HG02885 (cell line): ENCODE results near the gene MAGI1.

Experiments used
- ATAC-seq: cut with Tn5 transposase; IDR thresholded peaks from one replicate; pipeline ENCODE4 v1.9.1; 2021; ENCODE audit warnings: mild to moderate bottlenecking; ENCODE audit not compliant: unreplicated experiment, poor library complexity

The MAGI1 gene

GRCh38 chr3:65701516-65701915, 337.2 kb downstream of the MAGI1 start:
- no peak for ATAC-seq

DNA sequence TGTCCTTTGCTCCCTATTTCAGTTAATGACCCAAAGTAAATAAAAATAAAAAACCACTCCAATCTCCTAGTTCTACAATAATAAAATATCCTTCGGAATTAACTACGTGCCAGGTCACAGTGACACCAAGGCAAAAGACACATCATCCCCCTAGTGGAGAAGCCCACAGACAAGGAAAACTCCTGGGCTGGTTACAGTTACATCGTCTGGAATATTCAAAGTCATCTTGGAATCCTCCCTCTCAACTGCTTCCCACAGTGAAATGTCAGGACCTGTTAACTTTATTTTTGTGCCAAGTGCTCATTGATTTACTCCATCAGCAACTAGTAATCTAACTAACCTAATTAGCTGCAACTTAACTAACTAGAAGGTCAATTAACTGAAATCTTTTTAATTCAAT, 349.3 kb downstream of the MAGI1 start:
- ATAC-seq, result no peak

DNA sequence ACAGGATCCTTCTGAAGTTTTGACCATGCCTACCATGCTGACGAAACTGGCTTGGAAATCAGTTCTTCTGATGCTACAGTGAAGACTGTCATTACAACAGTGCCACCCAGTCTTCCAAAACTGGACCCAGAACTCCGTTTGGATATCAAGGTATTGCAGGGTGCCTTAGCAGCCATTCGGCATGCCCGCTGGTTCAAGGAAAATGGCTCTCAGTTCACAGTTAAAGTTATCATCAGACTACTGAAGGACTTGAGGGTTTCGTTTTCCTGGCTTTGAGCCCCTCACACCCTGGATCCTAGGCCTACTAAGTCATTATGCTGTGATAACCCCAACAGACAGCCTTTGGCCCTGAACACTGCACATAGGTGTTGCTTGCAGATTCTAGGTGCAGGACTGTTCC, 351.0 kb downstream of the MAGI1 start:
- no peak for ATAC-seq

GRCh38 chr3:65685621-65686235, 353.0 kb downstream of the MAGI1 start:
- no peak for ATAC-seq

DNA sequence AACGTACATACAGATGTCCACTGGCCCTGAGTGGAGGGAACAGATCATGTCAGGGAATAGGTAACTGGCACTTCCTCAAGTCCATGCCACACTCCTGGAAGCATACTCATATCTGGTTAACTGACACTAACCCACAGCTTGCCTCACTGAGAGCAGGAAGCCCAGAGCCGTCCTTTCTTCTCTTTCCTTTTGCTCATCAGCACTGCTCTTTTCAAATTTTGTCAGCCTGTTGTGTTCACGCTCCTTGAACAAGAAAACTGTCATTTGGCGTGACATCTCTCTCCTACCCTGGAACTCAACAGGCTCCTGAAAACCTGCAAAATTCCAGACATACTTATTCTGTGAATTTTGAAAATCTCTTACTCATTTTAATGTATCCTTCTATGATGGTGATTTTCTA, 360.2 kb downstream of the MAGI1 start:
- ATAC-seq, result no peak

DNA sequence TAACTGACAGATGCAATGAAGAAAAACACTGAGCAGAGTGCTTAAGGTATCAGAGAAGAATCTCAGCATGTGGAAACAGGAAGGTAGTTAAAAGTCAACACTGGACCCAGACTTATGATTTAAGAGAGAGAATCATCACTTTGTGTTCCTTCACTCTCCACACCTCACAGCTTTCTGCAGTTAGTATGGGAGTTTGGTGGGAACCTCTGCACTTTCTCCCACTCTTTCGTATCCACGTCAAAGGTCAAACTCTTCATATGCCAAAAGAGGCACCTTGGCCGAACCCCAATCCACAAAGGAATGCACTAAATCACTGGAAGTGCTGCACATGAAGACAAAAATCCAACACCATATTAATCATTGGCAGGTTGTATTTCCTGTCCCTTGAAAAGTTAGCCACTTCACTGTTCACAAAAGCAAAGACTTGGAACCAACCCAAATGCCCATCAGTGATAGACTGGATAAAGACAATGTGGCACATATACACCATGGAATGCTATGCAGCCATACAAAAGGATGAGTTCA, 361.2 kb downstream of the MAGI1 start:
- no peak for ATAC-seq

DNA sequence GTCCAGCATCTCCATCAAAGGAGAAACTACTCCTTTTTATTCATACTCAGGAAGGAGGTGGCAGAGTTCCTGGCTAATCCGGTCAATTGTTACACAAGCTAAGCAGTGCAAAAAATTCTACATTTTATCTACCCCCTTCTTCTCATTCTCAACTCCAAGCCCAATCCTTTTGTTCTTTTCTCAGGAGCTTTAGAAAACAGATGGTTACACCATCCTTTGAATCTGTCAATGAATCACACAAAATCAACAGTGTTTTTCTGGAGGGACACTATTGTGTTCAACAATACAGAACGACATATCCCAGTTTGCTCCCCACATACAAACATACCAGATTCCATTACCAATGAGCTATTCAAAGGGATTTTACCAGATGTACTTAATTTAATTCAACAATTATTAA, 362.1 kb downstream of the MAGI1 start:
- no peak for ATAC-seq

GRCh38 chr3:65675011-65675410, 363.7 kb downstream of the MAGI1 start:
- ATAC-seq, result no peak

DNA sequence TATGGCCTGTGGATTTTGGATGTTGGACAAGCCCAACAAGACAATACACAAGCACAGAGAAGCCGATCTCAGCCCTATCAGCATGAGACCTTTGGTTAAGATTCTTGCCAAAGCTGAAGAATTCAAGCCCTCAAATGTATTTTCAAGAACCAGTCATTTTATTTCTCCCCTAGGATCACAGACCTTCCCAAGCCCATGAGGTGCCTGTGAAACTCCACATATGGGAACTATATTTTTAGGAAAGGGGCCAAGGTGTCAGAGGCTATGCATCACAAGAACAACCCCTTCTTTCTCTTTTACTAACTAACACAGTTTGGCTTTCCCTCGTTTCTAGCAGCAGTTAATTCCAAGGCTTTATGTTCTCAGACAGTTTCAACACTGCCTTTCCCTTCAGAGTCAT, 364.5 kb downstream of the MAGI1 start:
- ATAC-seq, result no peak

DNA sequence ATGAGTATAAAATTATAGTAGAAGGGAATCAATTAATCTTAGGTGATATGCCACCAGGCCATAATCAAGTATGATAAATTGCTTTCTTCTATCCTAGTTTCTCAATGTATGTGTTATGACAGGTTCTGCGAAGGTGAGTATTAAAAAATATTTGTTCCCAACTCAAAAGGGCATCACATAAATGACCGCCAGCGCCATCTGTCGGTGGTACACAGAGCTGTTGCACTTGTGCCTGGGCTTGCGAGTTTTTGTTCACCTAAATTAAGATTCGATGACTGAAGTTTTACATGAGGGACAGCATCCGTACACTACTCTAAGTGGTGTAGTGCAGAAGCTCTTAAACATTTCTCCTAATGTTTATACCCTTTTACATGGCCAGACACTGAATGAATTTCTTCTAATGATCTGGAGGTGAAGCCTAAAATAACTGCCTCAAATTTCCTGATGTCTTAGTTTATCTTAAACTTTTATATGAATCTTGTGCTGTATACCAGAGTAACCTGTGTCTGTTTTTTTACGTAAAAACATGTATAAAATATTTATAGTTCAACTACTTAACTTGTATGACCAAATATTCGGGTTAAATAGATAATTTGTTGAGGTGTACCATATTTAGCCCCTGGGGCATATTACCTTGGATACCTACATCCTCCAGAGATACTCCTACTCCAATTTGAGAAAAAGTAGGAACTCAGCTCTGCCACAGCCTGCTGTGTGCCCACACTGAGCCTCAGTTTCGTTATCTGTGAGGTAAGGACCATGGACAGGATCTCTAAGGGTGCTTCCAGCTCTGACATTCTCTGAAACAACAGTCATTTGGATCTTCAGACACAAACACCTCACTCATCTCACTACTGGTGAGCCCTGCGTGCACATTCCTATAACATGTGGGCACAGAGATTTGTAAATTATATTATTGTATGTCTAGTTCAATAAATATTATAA, 365.6 kb downstream of the MAGI1 start:
- no peak for ATAC-seq

DNA sequence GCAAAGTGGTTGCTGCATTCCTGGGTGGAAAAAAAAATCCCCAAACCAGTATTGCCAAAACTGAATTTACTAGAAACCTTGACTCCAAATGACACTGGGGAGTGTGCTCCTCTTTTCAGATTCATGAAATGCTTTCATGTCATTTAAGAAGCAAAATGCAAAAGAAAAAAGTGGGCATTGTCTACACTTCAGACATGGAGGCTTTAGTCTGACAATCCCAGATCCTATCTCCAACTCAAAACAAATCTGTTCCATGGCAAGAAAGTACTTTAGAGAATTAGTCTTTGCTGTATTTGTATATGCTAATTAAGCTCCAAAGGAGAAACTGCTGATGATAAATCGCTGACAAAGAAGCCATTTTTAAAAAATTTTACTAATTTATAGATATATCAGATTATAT, 366.7 kb downstream of the MAGI1 start:
- ATAC-seq, result no peak

DNA sequence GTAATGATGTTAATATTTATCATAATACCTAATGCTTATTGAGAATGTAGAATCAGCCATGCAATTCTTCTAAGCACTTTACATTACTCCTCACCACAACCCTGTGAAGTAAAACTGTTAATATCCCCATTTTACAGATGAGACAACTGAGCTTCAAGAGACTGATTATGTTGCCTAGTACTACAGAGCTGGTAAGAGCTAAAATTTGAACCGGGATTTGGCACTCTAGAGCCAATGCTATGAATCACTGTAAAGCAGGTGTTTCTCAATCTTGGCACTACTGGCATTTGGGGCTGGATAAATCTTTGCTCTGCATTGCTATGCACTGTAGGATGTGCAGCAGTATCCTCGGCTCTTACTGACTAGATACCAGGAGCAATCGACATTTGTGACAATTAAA, 367.7 kb downstream of the MAGI1 start:
- ATAC-seq, result no peak

GRCh38 chr3:65669163-65669875, 369.4 kb downstream of the MAGI1 start:
- no peak for ATAC-seq

GRCh38 chr3:65667963-65668362, 370.8 kb downstream of the MAGI1 start:
- no peak for ATAC-seq

- no peak for ATAC-seq
Measured at GRCh38 chr3:65666448-65667091, 372.1 kb downstream of the MAGI1 start.

GRCh38 chr3:65665915-65666314, 372.8 kb downstream of the MAGI1 start:
- no peak for ATAC-seq

GRCh38 chr3:65664931-65665330, 373.8 kb downstream of the MAGI1 start:
- no peak for ATAC-seq

DNA sequence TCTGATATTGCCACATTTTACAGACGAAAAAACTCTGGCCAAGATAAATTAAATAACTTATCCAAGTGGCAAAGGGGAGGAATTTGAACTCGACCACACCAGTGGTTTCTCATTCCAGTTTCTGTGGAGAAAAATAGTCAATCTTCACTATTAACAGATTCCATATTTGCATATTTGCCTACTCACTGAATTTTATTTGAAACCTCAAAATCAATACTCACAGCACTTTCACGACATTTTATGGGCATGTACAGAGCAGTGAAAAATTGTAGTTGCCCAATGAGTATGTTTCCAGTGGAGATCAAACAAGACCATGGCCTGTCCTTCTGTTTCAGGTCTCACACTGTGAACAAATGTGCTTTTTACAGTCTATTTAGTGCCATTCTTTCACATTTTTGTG, 374.3 kb downstream of the MAGI1 start:
- no peak for ATAC-seq

DNA sequence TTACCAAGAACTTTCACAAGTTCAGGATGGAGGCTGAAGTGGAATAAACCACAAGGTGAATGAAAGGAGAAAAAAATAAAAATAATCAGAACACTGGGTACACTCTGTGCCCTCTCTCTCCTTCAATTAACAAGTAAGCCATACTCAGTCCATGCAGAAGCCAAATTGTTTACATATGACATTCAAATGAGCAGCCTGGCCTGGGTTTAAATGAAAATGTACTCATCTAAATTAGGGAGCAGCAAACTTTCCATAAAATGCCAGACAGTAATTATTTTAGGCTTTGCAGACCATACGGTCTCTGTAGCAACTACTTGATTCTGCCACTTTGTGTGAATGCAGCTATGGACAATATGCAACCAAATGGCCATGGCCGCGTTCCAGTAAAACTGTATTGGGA, 376.6 kb downstream of the MAGI1 start:
- no peak for ATAC-seq

- no peak for ATAC-seq
Measured at GRCh38 chr3:65660000-65660598, 378.6 kb downstream of the MAGI1 start.
